CD4-positive, alpha-beta T cell treated with Interleukin-4 for 1 hour (primary cell): Measurements from ENCODE around the gene TPSD1.
"Not testable (repeated sequence)": the region's sequence is repeated elsewhere in the genome, so short reads cannot be mapped to it uniquely, and the experiment has no call there.

Experiments
- DNase-seq, 2 donors: peaks; one replicate each; pipeline ENCODE4 v3.0.0-alpha.2; 2020 to 2022

TPSD1 gene

DNA sequence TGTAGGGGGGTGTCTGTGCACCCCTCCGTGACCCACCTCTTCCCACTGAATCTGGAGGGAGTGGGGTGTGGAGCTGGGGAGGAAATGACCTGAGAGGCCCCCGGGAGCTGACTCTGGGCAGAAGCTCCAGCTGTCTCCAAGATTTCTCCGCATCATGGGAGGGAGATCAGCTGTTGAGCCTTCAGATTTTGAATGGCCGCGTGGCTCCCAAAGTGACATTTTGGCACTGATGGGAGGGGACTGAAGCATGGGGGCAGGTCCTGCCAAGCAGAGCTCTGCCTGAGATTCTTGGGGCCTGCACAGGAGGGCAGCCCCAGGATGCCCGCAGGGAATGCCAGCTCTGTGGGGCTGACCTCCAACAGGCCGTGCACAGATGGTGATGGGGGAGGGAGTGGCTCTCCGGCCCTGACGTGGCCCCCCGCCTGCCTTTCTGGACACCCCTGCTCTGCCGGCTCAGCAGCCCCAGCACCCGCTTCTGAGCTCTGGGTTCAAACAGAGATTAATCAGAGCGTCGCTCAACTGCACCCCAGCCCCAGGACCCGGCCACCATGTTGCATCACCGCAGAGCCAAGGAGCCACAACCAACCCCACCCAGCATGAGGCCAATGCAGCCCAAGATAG lies 28.2 kb downstream of the TPSD1 start:
- DNase-seq = no peak

DNA sequence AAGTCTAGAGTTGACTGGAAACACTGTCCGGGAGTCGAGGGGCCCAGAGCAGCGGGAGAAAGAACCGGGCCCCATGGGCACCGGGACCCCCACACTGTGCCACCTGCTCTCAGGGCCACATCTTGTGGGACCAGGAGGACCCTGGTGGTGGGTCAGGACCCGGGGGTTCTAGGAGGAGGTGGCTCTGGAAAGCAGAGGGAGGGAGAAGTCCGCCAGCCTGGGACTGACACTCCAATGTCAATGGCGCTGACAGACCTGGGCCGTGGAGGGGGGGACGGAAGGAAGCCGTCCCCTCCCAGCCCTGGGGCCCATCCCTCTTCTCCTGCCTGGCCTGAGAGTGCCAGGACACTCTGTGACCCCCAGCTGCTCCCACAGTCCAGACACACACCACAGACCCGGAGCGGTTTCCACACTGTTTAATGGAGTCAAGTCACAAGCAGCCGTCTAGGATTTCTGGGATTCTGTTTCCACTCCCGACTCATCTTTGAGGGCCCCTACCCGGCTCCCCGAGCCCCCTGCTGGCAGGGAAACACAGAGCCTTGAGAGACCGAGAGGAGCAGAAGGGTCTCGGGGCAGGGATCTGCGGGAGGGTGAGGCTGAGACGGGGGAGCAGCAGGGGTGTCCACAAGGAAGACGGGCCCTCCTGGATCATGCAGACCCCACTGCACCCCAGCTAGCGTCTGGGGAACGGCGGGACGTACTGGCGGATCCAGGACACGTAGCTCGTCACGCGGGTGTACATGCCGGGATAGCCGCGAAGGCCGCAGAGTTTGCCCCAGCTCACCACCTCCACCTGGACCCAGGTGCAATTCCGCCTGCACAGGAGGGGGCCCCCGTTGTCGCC lies 30.0 kb downstream of the TPSD1 start:
- DNase-seq = no peak

DNA sequence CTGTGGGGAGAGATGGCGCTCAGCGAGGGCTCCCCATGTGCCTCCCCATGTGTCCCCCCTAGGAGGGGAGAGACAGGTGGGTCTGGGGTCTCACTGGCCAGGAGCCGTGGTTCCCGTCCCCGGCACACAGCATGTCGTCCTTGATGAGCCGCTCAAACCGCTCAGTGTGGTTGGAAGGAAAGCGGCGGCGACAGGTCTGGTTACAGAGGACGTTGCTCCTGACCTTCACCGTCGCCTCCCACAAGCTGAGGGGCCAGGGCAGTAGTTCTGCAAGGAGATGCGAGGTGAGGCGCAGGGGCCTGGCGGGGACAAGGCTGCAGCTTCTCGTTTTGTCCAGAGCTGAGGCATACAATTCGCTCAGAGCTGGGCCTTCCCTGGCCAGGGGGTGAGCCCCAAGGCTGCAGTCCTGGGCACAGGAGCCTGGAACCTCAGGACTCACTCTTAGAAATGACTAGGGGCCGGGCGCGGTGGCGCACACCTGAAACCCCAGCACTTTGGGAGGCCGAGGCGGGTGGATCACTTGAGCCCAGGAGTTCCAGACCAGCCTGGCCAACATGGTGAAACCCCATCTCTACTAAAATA lies 30.7 kb downstream of the TPSD1 start:
- DNase-seq = no peak

DNA sequence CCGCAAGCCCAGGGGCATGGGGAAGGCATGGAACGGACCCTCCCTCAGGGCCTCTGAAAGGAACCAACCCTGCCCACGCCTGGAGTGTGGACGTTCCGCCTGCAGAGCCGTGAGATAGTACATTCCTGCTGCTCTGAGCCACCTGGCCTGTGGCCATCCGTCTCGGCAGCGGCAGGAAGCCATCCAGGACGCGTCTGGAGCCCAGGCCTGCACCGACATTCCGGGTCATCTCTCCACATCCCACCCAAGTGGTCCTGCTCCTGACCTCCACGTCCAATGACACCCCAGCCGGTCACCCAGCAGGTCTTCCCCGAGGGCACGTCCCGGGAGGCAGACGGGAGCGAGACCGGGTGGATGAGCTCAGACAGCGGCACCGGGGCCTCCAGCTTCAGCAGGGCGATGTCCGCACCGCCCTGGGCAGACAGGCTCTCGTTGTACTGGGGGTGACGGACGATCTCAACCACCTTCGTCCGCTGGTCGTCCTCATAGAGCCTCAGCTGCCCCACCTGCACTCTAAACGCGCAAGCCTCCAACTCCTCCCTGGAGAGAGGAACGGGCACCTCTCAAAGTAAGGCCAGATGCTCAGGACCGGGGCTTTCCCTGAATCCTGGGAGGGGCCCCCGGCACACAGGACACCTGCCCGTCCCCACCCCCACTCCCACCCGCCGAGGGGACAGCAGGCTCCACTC lies 32.3 kb downstream of the TPSD1 start:
- DNase-seq = no peak

DNA sequence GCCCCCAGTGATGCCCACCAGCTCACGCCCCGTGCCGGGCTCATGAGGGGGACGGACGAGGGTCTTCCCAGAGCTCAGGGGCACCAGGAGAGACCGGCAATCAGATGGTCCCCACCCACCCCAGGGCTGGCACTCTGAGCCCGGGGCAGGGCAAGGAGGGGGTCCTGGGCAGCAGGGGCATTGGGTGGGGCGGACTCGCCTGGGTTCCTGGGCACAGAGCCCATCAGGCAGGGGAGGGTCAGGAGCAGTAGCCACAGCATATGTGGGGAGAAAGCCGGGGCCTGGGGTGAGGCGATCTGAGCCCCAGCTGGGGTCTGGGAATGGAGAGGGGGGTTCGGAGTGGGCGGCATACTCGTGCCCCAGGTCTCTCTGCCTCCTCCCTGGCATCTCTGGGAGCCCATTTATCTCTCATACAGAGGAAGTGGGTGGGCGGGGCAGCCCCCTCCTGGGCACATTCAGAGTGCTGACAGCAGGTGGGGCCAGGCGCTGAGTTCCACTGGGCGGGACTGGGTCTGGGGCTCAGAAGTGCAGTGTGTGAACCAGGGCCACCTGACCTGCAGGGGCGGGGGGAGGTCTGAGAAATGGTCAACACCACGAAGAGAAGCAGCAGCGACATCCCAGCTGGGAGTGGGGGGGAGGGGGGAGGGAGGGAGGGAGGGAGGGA lies 33.1 kb downstream of the TPSD1 start:
- DNase-seq = no peak

DNA sequence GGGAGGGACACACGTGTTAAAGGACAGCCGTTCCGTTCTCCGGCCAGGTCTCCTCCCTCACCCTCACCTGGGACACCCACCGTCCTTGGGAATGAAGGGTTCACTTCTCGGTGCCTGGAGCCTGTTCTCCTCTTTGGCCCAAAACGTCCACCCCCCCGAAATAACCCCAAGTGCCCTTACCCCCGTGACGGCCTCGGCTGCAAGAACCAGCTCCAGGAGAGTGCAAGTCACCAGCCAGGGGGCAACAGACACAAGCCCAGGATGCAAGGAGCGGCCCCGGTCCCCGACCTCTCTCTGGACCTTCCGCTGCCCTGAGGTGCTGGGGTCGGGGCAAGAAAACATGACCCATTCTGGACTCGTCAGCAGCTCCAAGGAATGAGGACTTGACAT lies 33.6 kb downstream of the TPSD1 start:
- DNase-seq = no peak

DNA sequence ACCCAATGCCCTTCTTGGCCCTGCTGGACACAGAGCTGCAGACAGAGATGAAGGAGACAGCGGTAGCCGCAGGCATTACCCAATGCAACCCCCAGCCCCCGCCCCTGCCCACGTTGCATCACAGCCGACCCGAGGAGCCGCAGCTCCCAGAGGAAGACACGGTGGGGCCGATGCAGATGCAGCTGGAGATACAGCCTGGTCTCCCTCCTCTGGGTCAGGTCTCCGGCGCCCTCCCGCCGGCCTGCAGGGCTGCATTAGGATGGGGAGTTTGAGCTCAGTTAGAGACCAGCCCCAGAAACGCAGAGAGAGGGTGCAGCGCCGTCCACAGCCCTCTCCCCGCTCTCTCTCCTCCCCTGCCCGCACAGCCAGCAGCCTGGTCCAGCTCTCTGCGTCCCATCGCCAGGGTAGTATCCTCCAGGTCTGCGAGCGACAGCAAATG lies 34.2 kb downstream of the TPSD1 start:
- DNase-seq = no peak

DNA sequence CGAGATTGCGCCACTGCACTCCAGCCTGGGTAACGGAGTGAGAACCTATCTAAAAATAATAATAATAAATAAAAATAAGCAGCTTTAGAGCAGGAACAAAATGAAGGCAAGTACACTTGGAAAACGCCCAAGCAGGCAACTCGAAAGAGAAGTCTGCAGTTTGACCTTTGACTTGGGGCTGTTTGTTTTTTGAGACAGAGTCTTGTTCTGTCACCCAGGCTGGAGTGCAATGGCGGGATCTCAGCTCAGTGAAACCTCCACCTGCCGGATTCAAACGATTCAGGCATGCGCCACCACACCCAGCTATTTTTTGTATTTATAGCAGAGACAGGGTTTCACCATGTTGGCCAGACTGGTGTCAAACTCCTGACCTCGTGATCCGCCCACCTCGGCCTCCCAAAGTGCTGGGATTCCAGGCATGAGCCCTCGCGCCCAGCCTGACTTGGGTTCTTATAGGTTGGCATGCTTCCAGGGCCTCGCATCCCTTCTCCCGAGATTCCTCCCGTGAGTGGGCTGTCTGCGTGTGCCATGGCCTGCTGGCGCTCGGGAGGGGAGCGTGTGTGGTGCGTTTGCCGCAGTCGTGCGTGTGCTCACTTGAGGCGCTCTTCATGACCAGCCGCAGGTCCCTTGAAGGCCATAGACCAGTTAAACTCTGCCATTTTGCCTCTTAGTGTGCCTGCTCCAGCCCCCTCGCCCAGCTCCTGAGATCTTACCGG lies 35.1 kb downstream of the TPSD1 start:
- no peak for DNase-seq

DNA sequence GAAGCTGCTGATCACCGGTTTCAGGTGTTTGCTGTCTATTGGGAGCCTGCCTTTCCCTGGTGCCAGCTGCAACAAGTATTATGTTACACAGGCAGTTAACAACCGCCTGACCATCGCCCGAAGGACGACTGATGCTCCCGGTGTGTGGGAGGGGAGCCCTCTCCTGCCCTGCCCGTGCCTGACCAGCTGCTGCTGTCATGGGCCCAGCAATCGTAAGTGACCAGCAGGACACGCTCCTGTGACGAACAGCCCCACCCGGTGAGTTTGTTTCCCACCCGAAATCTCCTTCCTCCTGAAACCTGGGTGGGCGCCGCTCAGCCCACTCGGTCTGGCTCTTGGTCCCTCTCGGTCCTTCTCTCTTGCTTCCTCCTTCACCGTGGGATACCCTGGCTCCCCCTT lies 35.7 kb downstream of the TPSD1 start:
- no peak for DNase-seq

DNA sequence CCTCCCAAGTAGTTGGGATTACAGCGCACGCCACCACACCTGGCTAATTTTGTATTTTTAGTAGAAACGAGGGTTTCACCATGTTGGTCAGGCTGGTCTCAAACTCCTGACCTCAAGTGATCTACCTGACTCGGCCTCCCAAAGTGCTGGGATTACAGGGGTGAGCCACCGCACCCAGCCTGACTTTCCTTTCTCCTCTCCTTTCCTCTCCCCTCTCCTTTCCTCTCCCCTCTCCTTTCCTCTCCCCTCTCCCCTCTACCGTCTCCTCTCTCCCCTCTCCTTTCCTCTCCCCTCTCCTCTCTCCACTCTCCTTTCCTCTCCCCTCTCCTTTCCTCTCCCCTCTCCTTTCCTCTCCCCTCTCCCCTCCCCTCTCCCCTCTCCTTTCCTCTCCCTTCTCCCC lies 36.3 kb downstream of the TPSD1 start:
- not testable (repeated sequence) for DNase-seq

DNA sequence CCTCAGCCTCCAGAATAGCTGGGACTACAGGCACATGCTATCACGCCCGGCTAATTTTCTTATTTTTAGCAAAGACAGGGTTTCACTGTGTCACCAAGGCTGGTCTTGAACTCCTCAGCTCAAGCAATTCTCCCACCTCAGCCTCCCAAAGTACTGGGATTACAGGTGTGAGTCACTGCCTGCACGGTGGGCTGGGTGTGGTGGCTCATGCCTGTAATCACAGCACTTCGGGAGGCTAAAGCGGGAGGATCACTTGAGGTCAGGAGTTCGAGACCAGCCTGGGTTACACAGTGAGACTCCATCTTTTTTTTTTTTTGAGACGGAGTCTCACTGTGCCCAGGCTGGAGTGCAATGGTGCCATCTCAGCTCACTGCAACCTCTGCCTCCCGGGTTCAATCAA lies 36.9 kb downstream of the TPSD1 start:
- DNase-seq = not testable (repeated sequence)

DNA sequence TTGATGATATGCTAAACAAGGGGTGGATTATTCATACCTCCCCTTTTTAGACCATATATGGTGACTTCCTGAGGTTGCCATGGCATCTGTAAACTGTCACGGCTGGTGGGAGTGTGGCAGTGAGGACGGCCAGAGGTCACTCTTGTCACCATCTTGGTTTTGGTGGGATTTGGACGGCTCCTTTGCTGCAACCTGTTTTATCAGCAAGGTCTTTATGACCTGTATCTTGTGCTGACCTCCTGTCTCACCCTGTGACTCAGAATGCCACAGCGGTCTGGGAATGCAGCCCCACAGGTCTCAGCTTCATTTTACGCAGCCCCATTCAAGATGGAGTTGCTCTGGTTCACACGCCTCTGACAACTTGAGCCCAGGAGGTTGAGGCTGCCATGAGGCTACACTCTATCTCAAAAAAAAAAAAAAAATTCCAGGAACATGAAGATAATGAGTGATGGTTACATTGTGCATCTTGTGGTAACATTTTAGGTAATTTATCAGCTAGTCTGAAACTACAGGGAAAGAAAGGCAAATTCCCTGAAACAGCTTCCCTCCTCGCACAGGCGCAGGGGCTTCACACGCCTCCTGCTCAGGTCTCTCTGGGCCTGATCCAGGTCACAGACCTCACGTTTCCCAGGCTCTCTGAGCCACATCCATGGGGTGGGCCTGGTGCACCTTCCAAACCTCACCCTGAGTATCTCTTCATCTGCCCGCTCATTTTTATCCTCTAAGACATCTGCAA lies 38.2 kb downstream of the TPSD1 start:
- DNase-seq = no peak

DNA sequence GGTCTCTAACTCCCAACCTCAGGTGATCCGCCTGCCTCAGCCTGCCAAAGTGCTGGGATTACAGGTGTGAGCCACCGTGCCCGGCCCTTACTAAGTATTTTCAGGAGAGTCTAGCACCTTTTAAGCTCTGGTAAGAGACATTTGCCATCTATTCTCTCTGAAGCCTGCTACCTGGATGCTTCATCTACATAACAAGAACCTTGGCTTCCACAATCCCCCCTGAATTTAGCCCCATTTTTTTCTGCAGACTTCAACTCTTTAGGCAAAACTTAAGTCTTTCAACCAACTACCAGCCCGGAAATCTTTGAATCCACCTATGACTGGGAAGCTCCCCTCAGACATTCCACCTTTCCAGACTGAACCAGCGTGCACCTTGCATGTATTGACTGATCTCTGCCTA lies 39.6 kb downstream of the TPSD1 start:
- no peak for DNase-seq

DNA sequence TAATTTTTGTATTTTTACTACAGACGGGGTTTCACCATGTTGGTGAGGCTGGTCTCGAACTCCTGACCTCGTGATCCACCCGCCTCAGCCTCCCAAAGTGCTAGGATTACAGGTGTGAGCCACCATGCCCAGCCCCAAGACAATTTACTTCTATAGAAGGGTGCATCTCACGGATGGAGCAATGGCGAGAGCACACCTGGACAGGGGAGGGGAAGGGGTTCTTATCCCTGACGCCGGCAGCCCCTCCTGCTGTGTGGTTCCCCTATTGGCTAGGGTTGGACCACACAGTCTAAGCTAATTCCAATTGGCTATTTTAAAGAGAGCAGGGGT lies 40.8 kb downstream of the TPSD1 start:
- DNase-seq = not testable (repeated sequence)

DNA sequence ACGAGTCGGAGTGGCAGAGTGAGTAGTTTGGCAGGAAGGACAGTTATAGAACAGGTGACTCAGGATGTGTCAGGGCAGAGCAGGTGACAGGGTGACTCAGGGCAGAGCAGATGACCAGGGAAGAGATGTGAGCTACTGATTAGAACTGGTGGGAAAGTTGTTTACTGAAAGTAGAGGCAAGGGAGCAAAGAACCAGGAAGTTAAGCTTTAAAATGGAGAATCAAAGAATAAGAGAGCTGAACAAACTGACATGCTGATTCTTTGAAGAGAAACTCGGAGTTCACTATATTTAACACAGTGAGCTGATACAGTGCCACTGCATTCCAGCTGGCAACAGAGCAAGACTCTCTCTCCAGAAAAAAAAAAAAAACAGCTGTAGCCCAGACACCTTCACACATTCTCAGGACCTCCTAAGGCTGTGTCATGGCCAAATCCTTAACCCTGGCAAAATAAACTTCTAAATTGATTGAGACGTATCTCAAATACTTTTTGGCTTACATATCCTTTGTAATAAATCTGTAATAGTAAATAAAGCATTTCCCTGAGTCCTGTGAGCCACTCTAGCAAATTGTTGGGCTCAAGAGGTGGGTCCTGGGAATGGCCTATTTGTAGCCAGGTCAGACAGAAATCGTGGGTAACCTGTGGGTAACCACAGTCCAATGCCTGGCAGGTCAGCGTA lies 41.3 kb downstream of the TPSD1 start:
- DNase-seq = no peak

DNA sequence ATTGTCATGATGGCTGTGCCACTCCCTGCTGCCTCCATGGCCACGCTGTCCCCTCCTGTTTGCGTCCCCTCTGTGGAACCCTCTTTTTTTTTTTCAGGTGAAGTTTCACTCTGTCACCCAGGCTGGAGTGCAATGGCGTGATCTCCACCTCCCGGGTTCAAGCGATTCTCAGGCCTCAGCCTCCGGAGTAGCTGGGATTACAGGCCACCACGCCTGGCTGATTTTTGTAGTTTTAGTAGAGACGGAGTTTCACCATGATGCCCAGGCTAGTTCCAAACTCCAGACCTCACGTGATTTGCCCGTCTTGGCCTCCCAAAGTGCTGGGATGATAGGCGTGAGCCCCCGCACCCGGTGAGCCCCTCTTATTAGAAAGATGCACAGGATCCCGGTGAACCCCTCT lies 42.5 kb downstream of the TPSD1 start:
- no peak for DNase-seq

DNA sequence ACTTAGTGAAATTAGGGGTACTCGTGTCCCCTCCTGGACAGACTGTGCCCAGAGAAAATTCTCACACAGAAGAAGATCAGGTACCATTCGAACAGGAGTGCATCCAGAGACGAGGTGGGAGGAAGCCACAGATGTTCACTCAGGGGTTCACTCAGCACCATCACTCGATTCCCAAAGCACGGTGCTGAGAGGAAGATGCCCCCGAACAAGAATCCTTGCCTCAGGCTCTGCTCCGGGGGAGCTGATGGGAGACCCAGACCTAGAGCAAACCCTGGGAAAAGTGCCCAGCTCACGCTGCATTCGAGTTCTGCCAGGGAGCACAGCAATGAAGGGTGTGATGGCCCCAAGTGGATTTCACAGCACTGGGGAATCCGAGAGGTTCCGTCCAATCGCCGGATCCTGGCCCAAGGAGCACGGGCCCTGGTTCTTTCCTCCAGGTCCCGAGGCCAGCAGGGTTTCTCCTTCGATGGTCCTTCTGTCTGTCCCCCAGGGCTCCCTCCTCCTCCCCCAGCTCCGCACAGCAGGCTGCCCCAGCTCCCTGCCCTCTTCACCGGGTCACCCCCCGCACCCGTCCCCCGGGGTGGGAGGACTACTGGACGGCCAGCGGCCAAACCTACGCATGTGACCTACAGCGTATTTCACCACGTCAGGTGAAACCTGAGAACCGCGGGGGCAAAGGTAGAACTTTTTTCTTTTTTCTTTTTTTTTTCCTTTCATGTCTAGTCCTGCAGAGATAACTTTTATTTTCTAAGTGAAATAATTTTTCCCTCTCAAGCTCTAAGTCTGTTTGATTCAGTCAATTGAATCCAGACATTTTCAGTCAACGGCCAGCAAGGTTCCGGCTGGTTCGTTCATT lies 43.4 kb downstream of the TPSD1 start:
- DNase-seq = no peak

DNA sequence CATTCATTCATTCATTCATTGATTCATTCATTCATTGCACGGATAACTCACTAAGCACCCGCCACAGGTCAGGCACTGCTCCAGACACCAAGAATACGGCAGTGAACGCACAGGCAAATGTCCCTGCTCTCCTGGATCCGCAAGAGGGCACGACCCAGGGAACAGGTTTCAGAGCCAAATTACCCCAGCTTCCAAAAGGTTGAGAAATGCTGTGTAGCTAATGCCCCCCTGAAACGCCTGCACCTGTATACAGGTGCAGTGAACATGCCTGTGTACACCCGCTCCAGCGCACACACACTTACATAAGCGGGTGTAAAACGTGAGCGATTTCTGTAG lies 44.0 kb downstream of the TPSD1 start:
- no peak for DNase-seq

DNA sequence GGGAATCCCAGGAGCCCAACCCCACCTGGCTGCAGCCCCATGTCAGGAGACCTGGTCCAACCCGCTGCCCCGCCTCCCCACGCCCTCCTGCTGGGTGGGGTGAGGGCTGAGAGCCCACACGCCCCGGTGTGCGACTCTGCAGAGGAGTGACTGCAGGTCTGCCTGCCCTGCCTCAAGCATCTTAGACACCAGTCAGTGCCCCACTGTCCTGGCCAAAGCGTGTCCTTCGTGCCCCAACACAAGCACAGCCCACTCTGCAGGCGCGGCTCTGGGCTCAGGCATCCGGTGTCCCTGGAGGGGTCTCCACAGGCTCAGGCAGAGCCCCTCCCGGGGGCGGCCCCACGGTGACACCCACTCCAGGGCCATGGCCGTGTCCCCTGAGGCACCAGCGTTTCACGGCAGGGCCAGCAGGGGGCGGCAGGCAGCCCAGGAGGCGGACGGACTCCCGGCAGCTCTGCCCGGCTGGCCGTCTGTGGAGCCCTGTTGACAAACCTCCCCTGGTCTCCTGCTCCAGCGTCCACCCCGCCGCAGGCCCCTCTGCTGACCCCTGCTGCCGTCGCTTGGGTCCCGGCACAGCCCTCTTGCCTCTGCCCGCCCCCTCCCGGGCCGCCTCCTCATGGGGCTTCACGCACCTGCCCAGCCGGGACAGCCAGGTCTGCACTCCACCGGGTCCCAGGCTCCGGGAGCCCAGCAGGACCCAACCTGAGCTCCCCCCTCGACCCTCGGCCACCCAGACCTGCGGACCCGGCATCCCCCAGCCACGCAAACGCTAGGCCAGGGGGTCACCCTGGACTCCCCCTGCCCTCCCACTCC lies 45.0 kb downstream of the TPSD1 start:
- peak; percentile 75 to 78 for DNase-seq
